NOMO-1 (cell line): Measurements from ENCODE around the gene PRKN.
"Not testable (repeated sequence)": the region's sequence is repeated elsewhere in the genome, so short reads cannot be mapped to it uniquely, and the experiment has no call there.

Source experiments
- DNase-seq, 2 experiments: peaks; one replicate each; lab custom pipeline; 2025; ENCODE audit not compliant: unreplicated experiment in 2 of 2; lab: John Stamatoyannopoulos, UW

The PRKN gene

GRCh38 chr6:162679681-162680080 is 47.9 kb downstream of the PRKN start:
- DNase-seq = no peak

DNA sequence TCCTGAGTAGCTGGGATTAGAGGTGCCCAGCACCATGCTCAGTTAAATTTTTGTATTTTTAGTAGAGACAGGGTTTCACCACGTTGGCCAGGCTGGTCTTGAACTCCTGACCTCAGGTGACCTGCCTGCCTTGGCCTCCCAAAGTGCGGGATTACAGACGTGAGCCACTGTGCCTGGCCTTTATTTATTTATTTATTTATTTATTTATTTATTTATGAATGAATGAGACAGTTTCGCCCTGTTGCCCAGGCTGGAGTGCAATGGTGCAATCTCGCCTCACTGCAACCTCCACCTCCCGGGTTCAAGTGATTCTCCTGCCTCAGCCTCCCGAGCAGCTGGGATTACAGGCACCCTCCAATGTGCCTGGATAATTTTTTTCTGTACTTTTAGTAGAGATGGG is 48.7 kb downstream of the PRKN start:
- not testable (repeated sequence) for DNase-seq

DNA sequence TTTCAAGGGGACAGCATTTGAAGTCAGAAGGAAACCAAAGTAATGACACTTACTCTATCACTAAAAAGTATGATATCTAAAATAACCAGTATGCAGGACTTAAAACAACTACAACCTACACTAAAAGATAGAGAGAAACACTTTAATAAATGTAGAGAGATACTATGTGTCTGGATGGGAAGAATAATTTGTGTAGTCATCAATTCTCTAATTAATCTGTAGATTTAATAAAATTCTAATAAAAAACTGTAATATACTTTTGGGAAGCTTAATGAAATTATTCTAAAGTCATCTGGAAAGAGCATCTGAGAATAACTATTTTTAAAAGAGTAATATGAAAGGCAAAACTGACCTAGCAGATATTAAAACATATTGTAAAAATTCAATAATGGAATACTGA is 52.1 kb downstream of the PRKN start:
- no peak for DNase-seq

DNA sequence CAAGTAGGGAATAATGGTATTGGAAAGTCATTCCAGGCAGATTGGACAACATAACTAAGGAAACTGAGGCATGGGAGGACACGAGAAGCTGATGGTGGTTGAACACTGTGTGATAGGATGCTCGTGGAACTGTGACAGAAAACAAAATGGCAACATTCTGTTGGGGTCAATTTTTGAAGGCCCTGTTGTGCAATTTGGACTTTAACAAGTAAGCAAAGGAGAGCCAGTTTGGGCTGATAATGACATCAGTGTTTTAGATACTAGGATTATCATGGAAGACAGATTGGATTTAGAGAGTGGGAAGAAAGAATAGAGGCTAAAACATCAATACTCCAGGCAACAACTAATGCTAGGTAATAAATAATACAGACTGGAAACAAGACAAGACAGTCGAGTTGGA is 53.1 kb downstream of the PRKN start:
- no peak for DNase-seq

DNA sequence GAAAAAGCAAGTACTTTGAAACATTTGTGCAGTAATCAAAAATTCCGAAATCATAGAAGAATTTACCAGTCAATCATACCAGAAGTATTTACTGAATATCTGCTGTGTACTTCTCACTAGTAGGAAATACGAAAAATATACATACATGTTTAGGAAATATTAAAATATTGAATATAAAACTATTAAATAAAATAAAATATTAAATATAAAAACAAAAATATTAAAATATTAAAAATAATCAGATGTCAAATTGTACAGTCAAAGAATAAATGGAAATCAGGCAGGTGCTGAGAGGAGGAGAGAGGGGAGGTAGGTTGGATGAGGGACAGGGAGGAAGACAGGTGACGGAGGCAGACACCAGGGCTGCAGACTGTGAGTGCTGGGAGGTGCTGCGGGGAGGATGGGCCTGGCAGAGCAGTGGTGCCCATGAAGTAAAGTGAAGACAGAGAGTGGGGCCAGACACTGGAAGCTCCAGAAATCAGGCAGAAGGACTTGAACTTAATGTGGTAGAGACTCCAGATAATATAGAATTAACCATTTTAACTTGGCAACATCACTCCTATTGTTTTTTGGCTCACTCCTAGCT is 55.9 kb downstream of the PRKN start:
- no peak for DNase-seq

DNA sequence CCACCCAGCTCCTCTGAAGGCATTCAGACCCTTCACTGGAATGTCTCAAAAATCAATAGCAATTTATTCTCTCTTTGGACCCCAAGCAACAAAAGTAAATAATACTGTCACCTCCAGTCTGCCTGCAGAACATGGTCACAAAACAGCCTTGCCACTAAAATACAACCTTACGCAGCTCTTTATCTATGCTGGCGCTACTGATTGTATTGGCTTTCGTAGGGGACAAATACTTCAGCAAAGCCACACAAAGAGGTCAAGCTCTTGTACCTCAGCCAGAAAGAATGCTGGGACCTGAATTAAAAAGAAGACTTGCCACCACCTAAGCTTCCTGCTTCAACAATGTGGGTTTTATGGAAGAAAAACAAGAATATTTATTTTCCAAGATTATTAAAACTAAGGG is 57.2 kb downstream of the PRKN start:
- no peak for DNase-seq

DNA sequence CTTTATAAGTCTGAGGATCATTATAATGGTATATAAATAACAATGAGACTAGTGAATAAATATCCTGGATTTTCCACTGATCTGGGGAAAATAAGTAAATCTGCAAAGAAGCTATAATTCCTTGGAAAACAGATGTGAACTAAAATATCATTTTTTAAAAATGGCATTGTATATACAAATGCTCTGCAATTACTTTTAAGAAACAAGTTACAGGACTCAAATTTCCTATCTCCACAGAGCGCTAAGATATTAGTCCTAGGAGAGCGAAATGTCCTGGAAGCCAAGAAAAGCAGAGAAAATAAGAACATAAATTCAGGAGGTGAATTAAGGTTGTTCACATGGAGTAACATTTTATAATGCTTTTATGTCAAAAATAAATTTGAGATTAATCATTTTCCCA is 61.3 kb downstream of the PRKN start:
- no peak for DNase-seq

GRCh38 chr6:162653808-162654207 is 73.8 kb downstream of the PRKN start:
- DNase-seq = no peak

- DNase-seq = no peak
Measured at GRCh38 chr6:162651505-162651904, 76.1 kb downstream of the PRKN start.

DNA sequence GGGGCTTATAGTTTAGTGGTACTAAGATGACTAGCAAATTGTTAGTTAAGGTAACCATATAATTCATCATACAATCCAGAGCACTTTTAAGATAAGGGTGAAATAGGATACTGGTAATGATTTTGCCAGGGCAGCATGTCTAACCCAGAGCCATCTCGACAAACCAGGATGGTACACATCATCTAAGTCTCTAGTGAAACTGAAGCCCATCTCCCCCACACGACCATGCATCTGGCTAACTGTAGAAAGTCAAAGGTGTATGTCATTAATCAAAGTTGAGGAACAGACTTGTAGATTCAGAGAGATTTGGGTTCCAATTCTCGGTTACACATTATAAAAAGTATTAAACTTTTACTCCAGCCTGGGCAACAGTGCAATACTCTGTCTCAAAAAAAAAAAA is 78.3 kb downstream of the PRKN start:
- no peak for DNase-seq

GRCh38 chr6:162644153-162644552 is 83.4 kb downstream of the PRKN start:
- DNase-seq = no peak

GRCh38 chr6:162640756-162641155 is 86.8 kb downstream of the PRKN start:
- DNase-seq = no peak

DNA sequence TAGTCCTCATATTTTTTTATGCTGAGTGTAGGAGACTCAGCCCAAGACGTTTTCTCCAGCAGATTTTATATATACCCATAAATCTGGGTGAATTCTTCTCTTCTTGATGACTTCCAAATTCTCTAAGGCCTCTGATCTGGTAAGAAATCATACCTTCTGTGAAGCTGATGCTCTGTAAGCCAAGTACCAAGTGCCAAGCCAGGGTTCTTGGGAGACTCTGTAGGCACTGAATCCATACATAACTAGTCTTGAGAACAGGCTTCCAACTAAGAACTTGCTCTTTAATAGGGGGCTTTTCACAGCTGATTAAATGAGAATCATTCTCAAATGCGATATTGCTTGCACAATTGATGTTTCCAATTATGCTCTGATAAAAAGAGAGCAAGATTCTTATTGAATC is 87.6 kb downstream of the PRKN start:
- no peak for DNase-seq

DNA sequence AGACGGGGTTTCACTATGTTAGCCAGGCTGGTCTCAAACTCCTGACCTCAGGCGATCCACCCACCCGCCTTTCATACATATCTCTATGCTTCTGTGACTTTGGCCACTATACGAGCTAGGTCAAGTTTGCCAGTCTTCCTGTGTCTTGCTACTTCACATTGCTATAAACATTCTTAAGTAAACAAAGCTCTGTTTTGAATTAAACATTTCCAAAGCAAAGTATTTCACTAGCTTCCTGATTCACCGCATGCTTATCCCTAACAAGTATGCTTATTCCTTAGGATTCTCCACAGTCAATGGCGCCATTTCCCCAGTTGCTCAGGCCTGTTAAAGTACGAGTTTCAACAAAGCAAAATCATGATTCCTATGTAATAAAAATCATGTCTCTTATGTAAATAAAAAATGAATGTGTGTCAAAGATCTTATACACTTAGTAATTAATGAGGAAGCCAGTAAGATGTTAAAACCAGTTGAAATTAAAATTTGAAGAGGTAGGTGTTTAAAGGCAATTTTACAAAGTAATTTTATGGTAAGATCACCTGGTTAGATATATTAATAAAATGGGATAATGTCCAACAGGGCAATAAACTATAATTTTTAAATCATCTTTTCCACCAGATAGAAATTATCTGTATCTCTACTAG is 88.5 kb downstream of the PRKN start:
- DNase-seq = no peak

GRCh38 chr6:162637317-162637716 is 90.2 kb downstream of the PRKN start:
- DNase-seq = no peak

GRCh38 chr6:162636167-162636566 is 91.4 kb downstream of the PRKN start:
- DNase-seq = no peak

GRCh38 chr6:162631546-162631945 is 96.0 kb downstream of the PRKN start:
- no peak for DNase-seq

DNA sequence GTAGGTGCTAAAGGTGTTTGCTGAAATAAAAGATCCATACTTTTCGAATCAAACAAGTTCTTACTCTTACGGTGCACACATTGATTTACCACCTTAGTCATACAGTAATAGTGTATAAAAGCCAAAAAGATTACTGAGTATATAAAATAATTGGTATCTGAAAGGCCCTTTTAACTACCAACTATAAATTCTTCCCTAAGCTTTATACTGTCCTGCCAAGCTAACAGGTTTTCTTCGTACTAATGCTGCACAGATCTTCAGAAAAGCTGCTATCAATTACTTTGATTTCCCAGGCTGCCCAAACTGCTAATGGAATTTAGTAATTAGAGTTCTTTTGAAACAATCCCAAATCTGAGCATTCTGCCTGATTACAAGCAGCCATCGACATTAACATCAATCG is 97.5 kb downstream of the PRKN start:
- no peak for DNase-seq

GRCh38 chr6:162627825-162628224 is 99.7 kb downstream of the PRKN start:
- DNase-seq = no peak

- no peak for DNase-seq
Measured at GRCh38 chr6:162627362-162627761, 100.2 kb downstream of the PRKN start.

DNA sequence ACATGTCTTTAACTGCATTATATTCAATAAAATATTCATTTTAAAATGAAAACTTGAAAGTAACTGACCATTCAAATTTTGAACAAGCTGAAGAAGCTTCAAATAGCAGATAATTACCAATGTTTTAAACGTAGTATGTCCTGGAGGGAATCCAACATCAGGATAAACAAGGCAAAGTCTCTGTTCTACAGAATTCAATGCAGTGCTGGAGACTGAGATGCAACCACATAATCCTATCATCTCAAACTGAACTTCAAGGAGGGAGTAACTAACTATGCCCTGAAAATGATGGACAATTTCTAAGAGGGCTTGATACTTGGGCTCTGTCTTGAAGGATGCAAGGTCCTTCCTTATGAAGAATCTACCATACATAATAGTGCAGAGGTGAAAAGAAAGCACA is 100.7 kb downstream of the PRKN start:
- no peak for DNase-seq

GRCh38 chr6:162625846-162626540 is 101.6 kb downstream of the PRKN start:
- DNase-seq = no peak
